K562 (cell line): Measurements from ENCODE around the gene LAP3. TPM values are rescaled to one million over a fixed set of nuclear protein-coding genes. Genes with fewer than 3 reads are reported as not detected.

Experiments used
- ATF4 ChIP-seq: fragments of 450-650 bp; formaldehyde crosslinking; IDR thresholded peaks from 2 replicates; pipeline ENCODE4 v1.4.0; 2022; ENCODE audit warnings: mild to moderate bottlenecking, moderate library complexity
- CCNT2 ChIP-seq: IDR thresholded peaks from 2 replicates; pipeline ENCODE4 v1.6.1; 2011; ENCODE audit warnings: borderline replicate concordance, low read depth, mild to moderate bottlenecking, moderate library complexity, mixed read lengths, low read length; ENCODE audit not compliant: insufficient read length; ENCODE audit errors: extremely low read depth
- CEBPB ChIP-seq: fragments of 450-650 bp; IDR thresholded peaks from 2 replicates; pipeline ENCODE4 v1.6.1; 2016; ENCODE audit warnings: missing genetic modification characterization, missing compliant biosample characterization
- CHD7 ChIP-seq: fragments of 200-600 bp; sonication (generic); IDR thresholded peaks from one replicate; pipeline ENCODE4 v1.6.1; 2012; ENCODE audit warnings: mild to moderate bottlenecking, low read depth, low read length, inconsistent platforms
- CTBP1 ChIP-seq: fragments of 450-650 bp; IDR thresholded peaks from 2 replicates; pipeline ENCODE4 v1.6.1; 2016; ENCODE audit warnings: borderline replicate concordance
- CXXC5 ChIP-seq: fragments of 250-450 bp; sonication (Bioruptor Pico); IDR thresholded peaks from 2 replicates; pipeline ENCODE4 v1.8.0; 2022; ENCODE audit warnings: inconsistent platforms, mild to moderate bottlenecking, moderate library complexity
- DIDO1 ChIP-seq: fragments of 450-650 bp; IDR thresholded peaks from 2 replicates; pipeline ENCODE4 v1.6.1; 2016; ENCODE audit warnings: low read depth, missing biosample characterization, missing genetic modification characterization
- FOXP4 ChIP-seq: sonication (generic); formaldehyde crosslinking; IDR thresholded peaks from 2 replicates; pipeline ENCODE4 v1.8.0; 2022; ENCODE audit warnings: mild to moderate bottlenecking, missing genetic modification reagents, borderline replicate concordance
- MECOM ChIP-seq: fragments of 250-450 bp; sonication (Bioruptor Pico); IDR thresholded peaks from 2 replicates; pipeline ENCODE4 v1.8.0; 2022; ENCODE audit warnings: inconsistent platforms
- NFRKB ChIP-seq: fragments of 450-650 bp; IDR thresholded peaks from 2 replicates; pipeline ENCODE4 v1.6.1; 2016; ENCODE audit warnings: low read depth
- PHF8 ChIP-seq: fragments of 200-600 bp; sonication (generic); IDR thresholded peaks from 2 replicates; pipeline ENCODE4 v1.6.1; 2012; ENCODE audit warnings: mixed run types, mild to moderate bottlenecking, inconsistent platforms, low read length, moderate library complexity, borderline replicate concordance
- TCFL5 ChIP-seq: fragments of 250-450 bp; sonication (Bioruptor Pico); conservative IDR thresholded peaks from 2 replicates; pipeline ENCODE4 v1.6.1; 2021; ENCODE audit warnings: mild to moderate bottlenecking, moderate library complexity, matching md5 sums
- ZNF75A ChIP-seq: fragments of 450-650 bp; formaldehyde crosslinking; IDR thresholded peaks from 2 replicates; pipeline ENCODE4 v1.4.0; 2020; ENCODE audit warnings: mild to moderate bottlenecking
- polyA plus RNA-seq, 8 experiments: library from polyadenylated mRNA; depleted of rRNA in 4 of 8; stranded (reverse) in 5 of 8; unstranded in 3 of 8; fragments of >200 nt; fragmentation: Nextera tagmentation in 2 of 8; fragmentation: Illumina TruSeq in 1 of 8; extraction: Ambion mirVana in 2 of 8; extraction: Trizol in 1 of 8; gene quantifications; 2 replicates each; pipeline versions ENCODE4 v1.2.1 to v1.2.3, GENCODE V29; 2011 to 2014; ENCODE audit warnings: inconsistent platforms in 1 of 8, missing spikeins in 1 of 8
- total RNA-seq, 7 experiments: library from RNA; depleted of rRNA in 6 of 7; stranded (reverse); fragments of >200 nt in 6 of 7; fragmentation: Illumina TruSeq in 2 of 7; extraction: Trizol in 2 of 7; gene quantifications; 2 replicates each; pipeline versions ENCODE4 v1.2.1 to v1.2.3, GENCODE V29; 2011 to 2021; ENCODE audit warnings: low replicate concordance in 1 of 7

Gene LAP3
- total and polyA plus RNA-seq, 9 of the 15 experiments (the other 6 are each of a cell fraction or from before 2014, with no cell fraction given): 82.3 to 170 (median 107) TPM

- TF ChIP-seq PHF8 (peak; percentile 97), NFRKB (peak; percentile 79; the same call in 1 of the 2 replicates), ZNF75A (CRISPR knock-in tag) (no peak), CCNT2 (no peak), CTBP1 (no peak; the same call in 1 of the 2 replicates), MECOM (CRISPR knock-in tag) (no peak), TCFL5 (no peak), CXXC5 (CRISPR knock-in tag) (peak; percentile 85), FOXP4 (CRISPR knock-in tag) (no peak), CHD7 (no peak), ATF4 (CRISPR knock-in tag) (no peak), DIDO1 (tag) (peak; percentile 90), CEBPB (tag) (peak; percentile 98)
Measured at GRCh38 chr4:17614416-17615299, 37.7 kb downstream of the LAP3 start, which contains the start of gene MED28 (continued).
